OCI-LY7 (cell line): ENCODE results near the gene TMEM239.

Experiments
- CTCF ChIP-seq: fragments of 200-600 bp; sonication (generic); conservative IDR thresholded peaks from 2 replicates; pipeline ENCODE4 v1.5.1; 2014; ENCODE audit warnings: mild to moderate bottlenecking, antibody characterized with exemption, low read length, moderate library complexity, mixed read lengths
- EZH2phosphoT487 ChIP-seq: fragments of 200-600 bp; sonication (generic); IDR thresholded peaks from 2 replicates; pipeline ENCODE4 v1.6.1; 2018; ENCODE audit warnings: low read depth, borderline replicate concordance, mild to moderate bottlenecking, mixed run types, antibody characterized with exemption, low read length, moderate library complexity, mixed read lengths

- TF ChIP-seq CTCF (no peak), EZH2phosphoT487 (no peak)
These were observed 11.9 kb upstream of the TMEM239 start for GRCh38 chr20:2804041-2804828.
